ENCODE data around the gene SLC36A4.
"Not testable (repeated sequence)": the region's sequence is repeated elsewhere in the genome, so short reads cannot be mapped to it uniquely, and the experiment has no call there.

Gene SLC36A4

GRCh38 chr11:93117565-93117964, 80.2 kb downstream of the SLC36A4 start:
- no peak for DNase-seq

DNA sequence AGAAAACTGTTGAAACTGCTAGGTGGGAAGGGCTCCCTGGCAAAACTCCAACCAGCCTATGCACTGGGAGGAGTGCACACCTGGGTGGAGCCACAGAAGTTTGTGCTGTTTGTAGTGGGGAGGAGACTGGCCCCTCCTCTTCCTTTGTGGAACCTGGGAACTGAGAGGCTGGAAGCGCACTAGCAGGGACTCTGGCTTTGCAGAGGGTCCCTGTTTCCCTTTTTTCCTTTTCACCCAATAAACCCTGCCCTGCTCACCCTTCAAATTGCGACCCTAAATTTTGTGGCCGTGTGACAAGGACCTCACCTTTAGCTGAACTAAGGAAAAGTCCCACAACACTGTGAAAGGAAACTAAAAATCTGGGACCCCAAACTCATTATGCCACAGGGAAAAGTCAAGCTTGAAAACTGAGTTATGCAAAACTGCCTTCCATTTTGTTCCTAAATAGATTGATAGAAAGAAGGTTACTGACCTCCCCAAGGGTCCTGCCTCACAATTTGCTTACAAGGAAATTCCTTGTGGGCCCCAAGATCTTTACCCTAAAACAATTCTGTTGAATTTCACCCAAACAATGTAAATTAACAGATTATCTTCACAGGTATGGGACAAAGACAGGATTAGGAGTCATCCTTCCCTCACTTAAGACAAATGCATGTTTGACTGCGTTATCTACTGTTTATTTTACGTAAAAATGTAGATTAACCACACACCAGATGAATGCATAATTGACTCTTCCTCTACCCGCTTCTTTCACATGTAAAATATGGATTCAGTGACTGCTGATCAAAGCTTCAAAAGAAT, 81.0 kb downstream of the SLC36A4 start:
- no peak for DNase-seq

DNA sequence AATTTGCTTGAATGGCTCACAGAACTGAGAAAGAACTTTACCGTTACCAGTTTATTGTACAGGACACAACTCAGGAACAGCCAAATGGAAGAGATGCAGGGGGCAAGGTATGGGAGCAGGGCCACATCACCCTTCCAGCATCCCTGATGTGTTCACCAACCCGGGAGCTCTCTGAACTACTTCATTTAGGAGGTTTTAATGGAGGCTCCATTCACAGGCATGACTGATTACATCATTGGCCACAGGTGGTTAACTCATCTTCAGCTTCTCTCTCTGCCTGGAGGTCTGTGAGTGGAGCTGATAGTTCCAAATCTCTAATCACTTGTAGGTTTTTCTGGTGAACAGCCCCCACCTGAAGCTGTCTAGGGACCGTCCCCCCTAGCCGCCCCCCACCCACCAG, 83.5 kb downstream of the SLC36A4 start:
- no peak for DNase-seq

- no peak for DNase-seq
Observed at GRCh38 chr11:93113824-93114223, 84.0 kb downstream of the SLC36A4 start.

- DNase-seq, result not testable (repeated sequence)
Observed at GRCh38 chr11:93111147-93111546, 86.6 kb downstream of the SLC36A4 start.

DNA sequence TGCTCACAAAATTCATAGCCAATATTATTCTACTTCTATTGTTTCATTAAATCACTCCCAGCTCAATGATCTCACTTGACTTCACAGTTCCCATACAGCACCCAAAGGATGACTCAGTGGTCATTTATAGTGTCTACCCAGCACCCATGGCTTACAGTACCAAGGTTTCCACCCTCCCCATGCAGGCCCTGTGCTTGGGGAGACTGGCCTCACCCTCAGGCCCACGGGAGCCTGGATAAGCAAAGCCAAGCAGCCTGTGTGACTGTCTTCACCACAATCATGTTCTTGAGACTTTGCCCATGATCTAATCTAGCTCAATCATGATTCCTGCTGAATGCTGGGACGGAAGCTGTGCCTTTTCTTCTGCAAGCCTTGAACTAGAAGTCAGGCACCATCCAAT, 97.6 kb downstream of the SLC36A4 start:
- no peak for DNase-seq

DNA sequence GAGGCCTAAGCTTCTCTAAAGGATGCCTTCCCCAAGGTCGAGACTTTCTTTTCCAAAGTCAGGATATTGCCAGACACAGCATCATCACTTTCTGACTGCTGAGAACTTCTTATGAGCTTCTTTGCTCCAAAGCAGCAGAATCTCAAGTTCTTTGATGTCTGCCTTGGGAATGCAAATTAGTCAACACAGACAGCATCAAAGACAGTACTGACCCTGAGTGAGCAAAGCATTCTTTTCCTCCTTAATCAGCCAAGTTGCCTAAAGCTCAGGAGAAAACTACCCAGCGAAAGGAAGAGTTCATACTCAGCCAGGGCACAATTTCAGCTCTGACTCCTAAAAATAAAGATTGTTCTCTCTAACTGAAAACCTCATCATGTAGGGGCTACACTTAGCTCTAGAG, 98.0 kb downstream of the SLC36A4 start:
- no peak for DNase-seq

Data from T-helper 1 cell (primary cell).